Ammon's horn (tissue), 1 donor: ENCODE results near the gene S100A12.

Source experiments
- DNase-seq: peaks from one replicate; pipeline ENCODE4 v3.0.0-alpha.2; 2016; ENCODE audit warnings: low spot score

S100A12 gene

DNA sequence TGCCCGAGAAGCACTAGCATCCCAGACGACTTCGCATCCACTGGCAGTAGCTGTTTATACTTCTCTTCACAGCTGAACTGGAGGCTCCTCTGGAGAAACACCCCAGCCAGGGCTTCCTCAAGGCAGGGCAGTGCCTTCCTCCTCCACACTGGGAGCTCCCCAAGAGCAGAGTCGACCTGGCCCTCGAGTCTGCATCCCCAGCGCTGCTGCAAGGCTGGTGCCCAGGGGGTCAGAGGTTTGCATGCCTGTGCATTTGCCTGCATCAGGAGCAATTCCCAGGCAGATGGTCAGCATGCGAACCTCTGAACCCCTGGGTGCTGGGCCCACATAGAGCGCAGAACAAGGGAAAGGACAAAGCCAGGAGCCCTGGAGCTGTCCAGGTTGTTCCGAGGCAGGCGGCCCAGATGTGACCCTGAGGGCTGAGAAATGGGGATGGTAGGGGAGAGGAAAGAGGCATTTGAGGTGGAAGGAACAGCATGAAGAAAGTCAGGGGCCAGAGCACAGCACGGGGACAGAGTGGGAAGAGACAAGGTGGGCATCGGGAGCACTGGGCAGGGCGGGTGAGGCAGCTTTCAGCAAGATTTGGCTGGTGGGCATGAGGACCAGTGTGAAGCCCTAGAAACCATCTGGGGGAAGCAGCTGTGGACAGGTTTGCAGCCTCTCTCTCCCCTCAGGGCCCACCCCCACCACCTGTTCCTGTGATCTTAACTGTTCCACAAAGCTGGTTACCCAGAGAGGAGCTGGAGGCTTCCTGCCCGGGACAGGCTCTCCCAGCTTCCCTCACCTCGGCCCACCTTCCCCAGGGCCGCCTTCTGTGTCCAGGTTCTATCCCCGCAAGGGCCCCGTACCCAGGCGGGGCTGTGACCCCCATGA, 21.9 kb upstream of the S100A12 start:
- no peak for DNase-seq

DNA sequence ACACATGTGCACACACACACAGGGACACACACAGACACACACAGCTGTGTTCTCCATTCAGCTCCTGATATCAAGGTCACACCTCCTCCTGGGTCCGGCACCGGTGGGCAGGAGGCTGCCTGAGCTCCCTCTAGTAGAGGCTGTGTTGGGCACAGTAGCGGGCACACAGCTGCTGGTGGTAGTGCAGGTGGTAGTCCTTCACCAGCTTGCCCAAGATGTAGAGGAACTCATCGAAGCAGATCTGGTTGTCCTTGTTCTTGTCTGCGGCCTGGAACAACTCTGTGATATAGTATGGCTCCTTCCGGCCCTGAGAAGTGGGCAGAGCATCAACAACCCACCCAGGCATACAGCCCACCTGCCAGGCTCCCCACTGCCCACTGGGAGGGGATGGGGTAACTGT, 21.0 kb upstream of the S100A12 start:
- DNase-seq: no peak

DNA sequence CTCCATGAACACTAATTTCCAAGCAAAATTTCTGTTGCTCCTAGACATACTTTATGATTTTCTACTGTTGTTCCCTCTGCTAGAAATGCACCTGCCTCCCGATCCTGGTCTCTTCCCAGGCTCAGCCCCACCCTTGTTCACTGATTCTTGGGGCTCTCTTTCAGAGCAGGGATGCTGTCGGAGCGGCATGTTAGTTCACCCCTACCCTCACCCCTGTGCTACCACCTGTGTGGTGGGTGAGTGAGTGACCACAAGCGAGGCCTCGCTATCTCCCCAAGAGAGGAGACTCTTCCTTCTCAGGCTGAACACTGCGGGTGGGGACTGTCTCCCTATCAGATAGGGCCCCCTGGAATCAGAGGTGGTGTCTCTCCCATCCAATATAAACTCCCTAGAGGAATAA, 20.4 kb upstream of the S100A12 start:
- DNase-seq: no peak

DNA sequence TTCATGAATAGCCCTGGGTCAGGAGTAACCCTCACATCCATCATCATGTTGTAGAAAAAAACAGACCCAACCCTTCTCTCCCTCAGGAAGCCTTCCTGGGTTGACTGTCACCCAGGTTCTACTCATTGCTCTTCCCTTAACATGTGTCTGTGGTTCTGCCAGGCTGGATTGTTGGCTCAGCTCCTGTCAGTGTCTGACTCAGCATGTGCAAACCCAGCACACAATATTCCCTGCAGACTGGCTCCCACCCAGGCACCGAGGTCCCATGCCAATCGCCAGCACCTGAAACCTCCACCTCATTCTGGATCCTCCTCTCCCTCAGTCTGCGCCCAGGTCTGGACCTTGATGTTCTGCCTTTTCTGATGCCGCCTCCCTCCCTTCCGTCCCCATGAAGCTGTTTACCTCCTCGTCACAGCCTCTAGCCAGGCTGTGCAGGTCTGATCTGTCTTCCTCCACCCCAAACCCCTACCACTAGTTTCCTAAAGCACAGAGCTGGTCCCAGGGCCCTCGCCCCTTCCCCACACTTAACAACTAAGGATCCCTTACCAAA, 19.8 kb upstream of the S100A12 start:
- peak; percentile 40 for DNase-seq

DNA sequence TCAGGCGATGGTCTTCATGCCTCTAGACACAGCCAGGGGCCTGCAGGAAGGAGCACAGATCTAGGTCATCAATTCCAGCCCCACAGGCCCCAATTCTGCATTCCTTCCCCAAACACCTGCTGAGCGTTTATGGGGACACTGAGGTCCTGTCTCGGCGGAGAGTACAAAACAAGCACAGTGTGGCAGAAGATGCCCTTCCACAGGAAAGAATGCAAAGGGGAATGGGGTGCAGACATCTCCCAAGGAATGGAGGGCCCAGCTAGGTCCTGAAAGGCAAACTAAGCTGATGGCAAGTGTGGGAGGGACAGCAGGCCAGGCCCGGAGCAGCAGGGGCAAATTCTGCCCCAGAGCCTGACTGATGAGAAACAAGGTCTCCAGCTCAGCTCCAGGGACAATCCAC, 19.0 kb upstream of the S100A12 start:
- DNase-seq: no peak

DNA sequence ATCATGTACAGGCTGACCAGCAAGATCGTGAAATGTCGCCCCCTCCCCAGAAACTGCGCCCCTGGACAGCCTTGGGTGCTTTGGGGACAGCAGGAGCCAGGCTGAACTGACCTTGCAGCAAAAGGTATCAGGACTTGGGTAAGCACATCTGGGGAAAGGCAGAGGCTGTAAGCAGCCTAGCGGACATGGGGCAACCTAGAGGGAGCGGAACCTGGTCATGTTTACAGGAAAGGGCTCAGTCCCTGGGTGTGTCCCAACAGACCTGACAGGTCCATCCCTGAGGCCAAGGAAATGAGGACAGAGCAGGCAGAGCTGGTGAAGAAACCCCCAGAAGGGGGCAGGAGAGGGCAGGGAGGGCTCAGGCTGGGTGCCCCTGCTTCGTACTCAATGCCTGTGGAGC, 18.5 kb upstream of the S100A12 start:
- DNase-seq: no peak

DNA sequence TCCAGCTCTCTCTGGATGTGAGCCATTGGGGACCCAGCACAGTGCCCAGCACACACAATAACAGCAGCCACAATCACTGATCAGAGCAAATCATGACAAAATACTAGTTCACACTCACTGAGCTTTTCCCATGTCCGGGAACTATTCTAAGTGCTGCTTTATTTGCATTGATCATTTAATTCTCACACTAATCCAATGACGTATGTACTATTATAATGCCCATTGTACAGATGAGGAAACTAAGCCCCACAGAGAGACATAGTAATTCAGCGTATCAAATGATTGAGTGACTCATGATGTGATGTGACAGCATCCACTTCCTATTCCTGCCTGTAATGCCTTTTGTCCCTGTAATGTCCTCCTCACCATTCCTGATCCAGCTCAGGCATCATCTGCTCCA, 17.4 kb upstream of the S100A12 start:
- DNase-seq: no peak

DNA sequence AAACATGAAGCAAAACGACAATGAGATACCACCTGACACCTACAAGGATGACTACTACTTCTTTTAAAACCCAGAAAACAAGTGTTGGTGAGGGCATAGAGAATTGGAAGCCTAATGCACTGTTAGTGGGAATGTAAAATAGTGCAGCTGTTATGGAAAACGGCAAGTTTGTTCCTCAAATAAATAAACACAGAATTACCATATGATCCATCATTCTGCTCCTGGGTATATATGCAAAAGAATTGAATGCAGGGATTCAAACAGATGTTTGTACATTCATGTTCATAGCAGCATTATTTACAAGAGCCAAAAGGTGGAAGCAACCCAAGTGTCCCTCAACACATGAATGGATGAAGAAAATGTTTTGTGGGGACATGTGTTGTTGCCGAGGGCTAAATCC, 16.8 kb upstream of the S100A12 start:
- no peak for DNase-seq

DNA sequence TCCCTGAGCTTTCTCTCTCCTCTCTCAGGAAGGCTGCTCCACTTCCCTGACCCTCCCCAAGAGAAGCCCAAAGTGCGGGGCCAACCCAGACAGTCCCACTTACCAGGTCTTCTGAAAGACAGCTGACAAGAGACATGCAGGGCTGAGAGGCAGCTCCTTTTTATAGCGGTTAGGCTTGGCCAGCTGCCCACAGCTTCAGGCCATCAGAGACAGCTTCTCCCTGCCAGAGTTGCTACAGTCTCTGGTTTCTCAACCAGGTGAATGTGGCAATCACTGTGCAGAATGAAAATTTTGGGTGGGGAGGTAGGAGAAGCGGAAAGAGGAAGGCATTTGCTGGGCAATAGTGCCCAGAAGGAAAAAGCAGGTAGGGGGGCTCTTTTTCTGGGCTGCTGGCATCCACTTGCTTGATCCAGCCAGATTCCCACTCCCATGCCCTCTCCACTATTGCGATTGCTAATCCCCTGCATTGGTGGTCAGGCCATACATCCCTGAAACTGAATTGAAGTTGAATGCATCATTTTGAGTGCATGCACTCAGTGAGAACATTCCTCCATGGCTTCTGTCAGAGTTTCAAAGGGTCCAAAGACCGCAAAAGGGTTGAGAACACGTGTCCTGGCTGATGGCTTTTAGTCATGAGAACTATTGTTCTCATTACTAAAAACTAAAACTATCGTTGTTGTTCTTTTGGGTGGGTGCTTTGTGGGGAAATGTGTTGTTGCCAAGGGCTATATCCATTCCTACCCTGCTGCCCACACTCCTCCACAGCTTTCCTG, 15.7 kb upstream of the S100A12 start, which contains the start of gene S100A8:
S100A8 (minus strand) TSS at position 136 of the 773 bp plus-strand sequence. CDS start 538 bp downstream, outside the sequence.
- DNase-seq: peak; percentile 54

DNA sequence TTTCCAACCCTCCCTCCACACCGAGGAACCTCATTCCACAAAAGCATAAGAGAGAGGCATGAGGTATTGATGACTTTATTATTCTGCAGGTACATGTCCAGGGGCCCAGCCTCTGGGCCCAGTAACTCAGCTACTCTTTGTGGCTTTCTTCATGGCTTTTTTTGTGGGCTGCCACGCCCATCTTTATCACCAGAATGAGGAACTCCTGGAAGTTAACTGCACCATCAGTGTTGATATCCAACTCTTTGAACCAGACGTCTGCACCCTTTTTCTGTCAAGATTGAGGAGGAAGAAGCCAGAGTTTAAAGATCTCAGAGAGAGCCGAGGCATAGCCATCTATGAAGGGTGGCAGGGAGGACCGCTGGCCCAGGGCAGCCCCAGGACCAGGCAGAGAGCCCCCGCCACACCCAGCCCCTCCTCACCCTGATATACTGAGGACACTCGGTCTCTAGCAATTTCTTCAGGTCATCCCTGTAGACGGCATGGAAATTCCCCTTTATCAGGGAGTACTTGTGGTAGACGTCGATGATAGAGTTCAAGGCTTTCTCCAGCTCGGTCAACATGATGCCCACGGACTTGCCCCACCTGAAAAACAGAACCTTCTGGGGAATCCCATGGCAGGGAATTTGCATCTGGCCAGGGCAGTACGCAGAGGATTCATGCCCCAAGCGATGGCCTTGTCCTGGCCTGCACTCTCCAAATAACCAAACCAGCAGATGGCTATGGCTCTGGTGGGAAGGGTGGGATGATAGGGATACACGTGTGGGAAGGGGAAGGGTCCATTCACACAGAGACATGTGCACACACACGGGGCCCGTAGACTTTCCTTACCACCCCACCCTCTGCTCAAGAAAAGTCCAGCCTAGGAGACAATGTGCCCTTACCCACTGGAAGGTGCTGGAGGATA, 14.8 kb upstream of the S100A12 start:
- DNase-seq: no peak

DNA sequence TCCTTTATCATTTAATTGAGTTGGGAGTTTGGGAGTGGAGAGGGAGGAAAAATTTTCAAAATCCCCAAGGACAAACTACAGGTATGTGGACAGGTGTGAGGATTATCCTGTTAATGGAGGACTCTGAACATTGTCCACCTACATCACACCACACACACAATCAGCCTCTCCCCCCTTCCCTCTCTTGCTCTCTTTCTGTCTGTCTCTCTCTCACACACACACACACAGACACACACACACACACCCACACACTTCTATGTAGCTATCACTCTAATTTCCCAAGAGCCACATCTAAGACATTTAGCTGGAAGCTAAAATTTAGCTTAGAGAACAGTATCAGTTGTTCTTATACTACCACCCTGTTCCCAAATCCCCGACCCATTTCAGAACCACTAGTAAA, 14.0 kb upstream of the S100A12 start:
- no peak for DNase-seq

DNA sequence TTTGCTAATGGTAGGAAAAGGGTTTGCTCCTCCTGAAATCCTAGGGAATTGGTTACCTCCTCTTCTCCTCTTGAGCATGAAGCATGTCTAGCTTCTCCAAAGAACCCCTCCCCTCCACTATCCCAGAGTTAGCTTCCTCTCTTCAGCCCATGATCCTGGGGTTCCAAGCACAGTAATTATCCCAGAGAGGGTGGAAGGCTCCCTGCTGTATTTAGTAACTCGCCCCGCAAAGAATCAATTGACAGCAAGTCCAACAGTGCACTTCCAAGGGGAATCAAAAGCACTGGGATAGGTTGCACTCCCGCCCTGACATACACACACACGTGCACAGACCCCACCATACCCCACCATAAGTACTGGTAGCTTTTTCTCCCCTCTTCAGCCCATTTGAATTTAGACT, 12.4 kb upstream of the S100A12 start:
- no peak for DNase-seq

DNA sequence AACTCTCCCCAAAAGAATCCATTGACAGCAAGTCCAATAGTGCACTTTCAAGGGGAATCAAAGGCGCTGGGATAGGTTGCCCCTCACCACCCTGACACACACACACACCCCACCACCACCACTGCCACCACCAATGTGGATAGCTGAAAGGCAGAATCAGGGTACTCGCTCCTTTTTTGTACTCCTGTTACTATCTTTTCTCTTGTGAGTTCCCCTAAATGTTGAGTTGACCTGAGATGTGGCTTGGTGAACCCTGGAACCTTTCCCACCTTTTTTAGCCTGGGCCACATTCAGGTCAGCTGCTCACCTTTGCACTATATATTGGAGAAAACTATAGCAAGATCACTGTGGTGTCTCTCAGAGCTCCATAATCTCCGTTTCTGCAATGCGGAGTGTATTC, 11.6 kb upstream of the S100A12 start:
- no peak for DNase-seq

DNA sequence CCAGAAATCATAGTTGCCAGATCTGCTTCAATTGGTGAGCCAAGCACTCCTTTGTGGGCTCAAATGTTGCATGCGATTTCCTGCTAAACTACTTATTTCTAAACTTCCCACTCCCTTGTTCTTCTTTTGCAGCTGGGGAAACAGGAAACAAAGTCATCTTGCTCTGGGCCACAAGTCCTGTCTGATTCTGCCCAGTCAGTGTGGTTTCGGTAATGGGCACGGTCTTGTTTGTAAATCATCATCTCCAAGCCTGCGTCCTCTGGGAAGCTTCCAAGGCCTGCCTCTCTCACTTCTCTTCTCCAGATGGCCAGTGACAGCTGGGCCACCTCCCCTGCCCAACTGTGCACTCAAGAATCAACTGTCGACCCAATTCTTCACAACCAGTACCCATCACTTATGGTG, 11.1 kb upstream of the S100A12 start:
- peak; percentile 79 for DNase-seq

DNA sequence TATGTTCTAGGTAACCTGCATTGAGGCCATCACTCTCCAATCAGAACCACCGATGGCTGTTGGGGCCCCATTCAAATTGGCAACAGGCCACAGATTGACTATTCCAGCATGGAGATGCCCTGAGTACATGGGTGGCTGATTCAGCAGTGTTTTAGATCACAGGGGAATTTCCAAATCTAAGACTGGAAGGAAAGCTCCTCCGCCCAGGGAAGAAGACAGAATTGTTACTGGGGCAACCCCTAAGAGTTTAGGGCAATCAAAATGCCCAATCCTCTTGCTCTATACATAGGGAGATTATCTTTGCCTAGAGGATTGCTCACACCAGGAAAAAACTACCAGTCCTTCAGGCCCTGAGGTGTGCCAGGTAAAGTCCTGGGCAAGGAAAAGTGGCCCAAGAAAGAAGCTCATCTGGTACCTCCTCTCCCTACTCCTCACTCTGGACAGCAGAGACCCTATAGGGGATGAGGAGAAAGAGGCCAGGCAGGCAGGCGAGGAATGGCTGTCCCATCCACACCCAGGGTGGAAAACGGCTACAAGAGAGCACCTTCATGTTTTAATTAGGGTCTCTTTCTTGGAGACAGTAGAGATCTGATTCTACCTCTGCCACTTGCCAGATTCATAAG, 9.6 kb upstream of the S100A12 start:
- DNase-seq: no peak

DNA sequence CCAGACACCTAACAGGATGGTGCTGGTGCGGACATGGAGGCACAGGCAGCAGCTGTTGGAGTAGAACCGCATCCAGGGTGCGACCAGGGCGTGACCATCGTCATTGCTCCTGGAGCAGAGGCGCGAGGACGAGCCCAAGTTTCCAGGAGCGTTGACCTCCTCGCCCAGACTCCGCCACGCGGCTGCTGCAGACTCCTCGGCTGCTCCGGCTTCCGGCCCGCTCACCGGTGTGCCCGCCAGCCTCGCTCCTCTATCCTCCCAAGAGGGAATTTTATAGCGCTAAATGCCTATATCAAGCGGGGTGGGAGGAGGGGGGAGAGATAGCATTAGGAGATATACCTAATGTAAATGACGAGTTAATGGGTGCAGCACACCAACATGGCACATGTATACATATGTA, 5.3 kb upstream of the S100A12 start:
- no peak for DNase-seq

DNA sequence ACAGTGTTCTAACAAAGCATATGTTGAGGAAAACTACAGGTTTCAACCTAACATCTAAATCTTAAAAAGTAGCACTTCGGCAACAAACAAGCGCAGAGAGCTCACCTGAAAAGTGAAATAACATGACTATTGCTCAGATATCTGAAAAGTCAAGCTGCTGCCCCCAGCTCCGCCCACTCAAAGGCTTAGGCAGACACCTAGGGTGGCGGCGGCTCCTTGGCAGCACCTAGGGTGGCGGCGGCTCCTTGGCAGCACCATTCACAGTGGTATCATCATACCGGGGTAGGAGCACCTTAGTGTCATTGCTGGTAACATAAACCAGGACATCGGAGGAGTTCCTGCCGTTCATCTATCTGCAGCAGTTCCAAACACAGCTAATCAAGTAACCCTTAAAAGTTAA, 4.2 kb upstream of the S100A12 start:
- DNase-seq: no peak

DNA sequence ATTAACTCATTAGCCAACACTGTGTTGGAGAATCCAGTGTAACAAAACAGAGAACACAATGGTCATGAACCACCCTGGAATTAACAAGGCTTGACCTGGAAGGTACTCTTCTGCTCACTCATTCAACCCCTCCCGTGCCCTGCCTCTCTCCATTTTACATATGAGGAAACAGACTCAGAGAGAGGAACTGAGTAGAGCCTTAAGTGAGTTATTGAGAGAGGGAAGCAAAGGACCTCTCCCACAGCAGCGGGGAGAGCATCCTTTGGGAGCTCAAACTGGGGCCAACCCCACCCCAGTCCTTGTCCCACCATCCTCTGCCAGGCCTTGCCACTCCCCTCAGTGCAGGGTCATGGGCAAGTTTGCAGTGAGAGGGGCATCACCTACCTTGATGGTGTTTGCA, 1.4 kb downstream of the S100A12 start:
- no peak for DNase-seq

DNA sequence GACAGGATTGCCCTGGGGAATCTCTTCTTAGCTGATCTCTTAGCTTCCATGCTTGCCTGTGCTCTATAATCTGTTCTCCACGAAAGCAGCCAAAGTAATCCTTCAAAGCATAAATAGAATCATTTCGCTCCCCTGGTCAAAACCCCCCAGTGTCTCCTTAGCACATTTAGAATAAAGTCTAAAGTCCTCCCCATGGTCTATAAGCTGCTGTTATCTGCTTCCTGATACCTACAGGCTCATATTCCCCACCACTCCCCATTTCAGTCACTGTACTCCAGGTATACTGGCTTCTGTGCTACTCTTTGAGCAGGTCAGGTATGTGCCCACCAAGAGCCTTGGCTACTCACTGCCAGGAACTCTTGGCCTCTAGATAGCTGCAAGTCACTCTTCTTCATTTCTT, 2.9 kb downstream of the S100A12 start:
- DNase-seq: no peak

DNA sequence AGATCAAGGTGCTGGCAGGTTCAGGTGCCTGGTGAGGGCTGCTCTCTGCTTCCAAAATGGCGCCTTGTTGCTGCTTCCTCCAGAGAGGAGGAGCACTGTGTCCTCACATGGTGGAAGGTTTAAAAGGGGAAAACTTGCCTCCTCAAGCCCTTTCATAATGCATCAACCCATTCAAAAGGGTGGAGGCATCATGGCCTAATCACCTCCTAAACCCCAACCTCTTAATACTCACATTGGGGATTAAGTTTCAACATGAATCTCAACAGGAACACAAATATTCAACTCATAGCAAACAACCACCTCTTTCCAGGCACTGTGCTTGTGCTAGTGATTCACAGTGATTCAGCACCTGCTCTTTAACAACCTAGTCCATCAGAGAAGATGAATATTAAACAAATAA, 4.2 kb downstream of the S100A12 start:
- no peak for DNase-seq

DNA sequence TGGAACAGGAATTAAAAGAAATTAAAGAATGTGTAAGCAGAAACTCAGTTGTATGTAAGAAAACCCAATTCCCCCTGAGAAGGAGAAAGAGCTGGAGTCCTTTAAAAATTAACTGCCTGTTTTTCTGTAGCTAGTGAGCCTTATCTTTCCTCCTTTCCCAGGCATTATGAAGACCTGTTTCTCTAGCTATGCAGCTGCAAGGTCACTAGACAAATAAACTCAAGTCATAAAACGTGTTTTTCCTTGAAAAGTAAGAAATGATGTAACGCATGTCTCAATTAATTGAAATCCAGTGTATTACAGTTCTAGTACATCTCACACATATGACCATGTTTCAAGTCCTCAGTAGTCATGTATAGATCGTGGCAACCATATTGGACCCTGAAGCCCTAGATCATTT, 5.3 kb downstream of the S100A12 start:
- DNase-seq: no peak

DNA sequence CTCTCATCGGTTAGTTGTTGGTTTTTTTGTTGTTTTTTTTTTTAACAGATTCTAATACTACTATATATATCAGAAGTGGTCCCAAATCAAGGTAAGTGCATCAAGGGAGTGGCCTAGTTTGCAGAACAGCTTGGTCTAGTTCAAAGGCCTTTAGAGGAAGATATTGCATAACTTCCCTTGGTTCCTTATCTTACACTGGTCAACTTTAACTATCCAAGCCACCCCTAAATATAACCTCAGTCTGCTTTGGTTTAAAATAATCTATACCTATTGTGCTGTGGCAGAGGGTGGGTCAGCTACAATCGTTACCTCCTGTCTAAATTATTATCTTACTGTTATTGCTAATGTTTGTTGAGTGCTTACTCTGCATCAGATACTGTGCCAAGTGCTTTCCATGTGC, 6.9 kb downstream of the S100A12 start:
- no peak for DNase-seq
